ENCODE measurements around the gene OLFML3. TPM values are rescaled to one million over a fixed set of nuclear protein-coding genes. Genes with fewer than 3 reads are reported as not detected.

The OLFML3 gene
- total and polyA plus RNA-seq, 9 donors, result 114 to 220 (median 190) TPM

DNA sequence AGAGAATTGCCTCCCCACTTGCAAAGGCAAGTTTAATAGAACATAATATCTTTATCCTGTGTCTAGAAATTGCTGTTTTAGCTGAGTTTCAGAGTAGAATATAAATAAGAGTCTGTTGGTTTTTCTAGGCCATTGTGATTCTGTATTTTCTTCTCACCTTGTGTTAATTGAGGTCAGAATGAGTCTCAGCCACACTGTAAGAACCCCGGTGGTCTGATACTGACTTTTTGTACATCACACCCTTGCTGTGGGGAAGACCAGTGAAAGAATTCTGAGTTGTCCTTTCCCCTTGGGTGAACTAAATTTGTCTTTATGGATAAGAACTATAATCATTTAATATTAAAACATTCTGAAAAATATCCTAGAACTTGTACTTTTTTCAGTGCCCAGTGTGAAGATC lies 43.3 kb upstream of the OLFML3 start:
- no peaks in the 10 kb centered on the region for H3K9me3 ChIP-seq (replicated peaks; ENCODE audit: control insufficient read depth, low read depth, low read length)
- H3K27ac ChIP-seq (ENCODE audit: low read length), result no peak overlapping the region
- WGBS (ENCODE audit: insufficient coverage), result no CpG with 5 or more reads among the region's 1 CpG
- peaks cover 7% of the 10 kb centered on the region for H3K36me3 ChIP-seq (ENCODE audit: control insufficient read depth, insufficient read depth, low read length)
- no peaks in the 10 kb centered on the region for H3K27me3 ChIP-seq (ENCODE audit: control insufficient read depth, insufficient read depth, low read length)
- DNase-seq, result no peak
- H3K4me3 ChIP-seq (ENCODE audit: low read length), result no peak overlapping the region
- peaks cover 2% of the 10 kb centered on the region for H3K4me1 ChIP-seq (ENCODE audit: control insufficient read depth, insufficient read depth, low read length)

DNA sequence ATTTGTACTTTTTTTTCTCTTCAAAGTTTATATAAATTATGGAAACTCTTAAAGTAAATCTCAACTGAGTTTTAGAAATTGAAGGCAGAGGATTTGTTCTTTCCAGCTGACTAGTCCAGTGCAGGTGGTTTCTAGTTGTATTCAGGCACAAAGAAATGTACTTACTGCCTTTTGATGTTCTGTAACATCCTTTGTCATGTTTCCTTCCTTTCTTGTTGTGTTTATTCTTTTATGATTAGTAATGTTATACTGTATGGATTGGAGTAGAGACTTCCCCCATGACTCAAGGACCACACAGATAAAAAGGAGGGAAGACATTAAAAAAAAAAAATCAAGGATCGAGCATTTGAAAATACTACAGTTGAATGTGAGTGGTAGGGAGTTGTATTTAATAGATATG lies 42.1 kb upstream of the OLFML3 start:
- no CpG with 5 or more reads among the region's 1 CpG for WGBS (ENCODE audit: insufficient coverage)
- H3K4me3 ChIP-seq (ENCODE audit: low read length), result no peak overlapping the region
- no peak for DNase-seq
- peaks cover 14% of the 10 kb centered on the region for H3K36me3 ChIP-seq (ENCODE audit: control insufficient read depth, insufficient read depth, low read length)
- no peaks in the 10 kb centered on the region for H3K4me1 ChIP-seq (ENCODE audit: control insufficient read depth, insufficient read depth, low read length)
- no peak overlapping the region for H3K27ac ChIP-seq (ENCODE audit: low read length)
- H3K27me3 ChIP-seq (ENCODE audit: control insufficient read depth, insufficient read depth, low read length), result no peaks in the 10 kb centered on the region
- H3K9me3 ChIP-seq (replicated peaks; ENCODE audit: control insufficient read depth, low read depth, low read length), result no peaks in the 10 kb centered on the region

DNA sequence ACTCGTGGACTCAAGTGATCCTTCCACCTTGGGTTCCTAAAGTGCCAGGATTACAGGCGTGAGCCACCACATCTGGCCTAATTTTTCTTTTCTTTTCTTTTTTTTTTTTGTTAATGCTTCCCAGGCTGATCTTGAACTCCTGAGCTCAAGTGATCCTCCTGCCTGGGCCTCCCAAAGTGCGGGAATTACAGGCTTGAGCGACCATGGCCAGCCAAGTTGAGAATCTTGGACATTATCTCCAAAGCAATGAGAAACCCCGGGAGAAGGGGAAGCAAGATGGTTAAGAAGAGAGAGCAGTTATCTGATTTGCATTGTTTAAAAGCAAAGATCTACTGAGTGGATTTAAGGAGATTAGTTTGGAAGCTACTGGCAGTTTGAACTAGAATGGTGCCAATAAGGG lies 41.1 kb upstream of the OLFML3 start:
- H3K27ac ChIP-seq (ENCODE audit: low read length), result no peak overlapping the region
- peaks cover 15% of the 10 kb centered on the region for H3K36me3 ChIP-seq (ENCODE audit: control insufficient read depth, insufficient read depth, low read length)
- no peaks in the 10 kb centered on the region for H3K4me1 ChIP-seq (ENCODE audit: control insufficient read depth, insufficient read depth, low read length)
- H3K27me3 ChIP-seq (ENCODE audit: control insufficient read depth, insufficient read depth, low read length), result no peaks in the 10 kb centered on the region
- no peaks in the 10 kb centered on the region for H3K9me3 ChIP-seq (replicated peaks; ENCODE audit: control insufficient read depth, low read depth, low read length)
- 78% methylated on average over 5 of the region's 5 CpGs for WGBS (ENCODE audit: insufficient coverage)
- no peak for DNase-seq
- no peak overlapping the region for H3K4me3 ChIP-seq (ENCODE audit: low read length)

DNA sequence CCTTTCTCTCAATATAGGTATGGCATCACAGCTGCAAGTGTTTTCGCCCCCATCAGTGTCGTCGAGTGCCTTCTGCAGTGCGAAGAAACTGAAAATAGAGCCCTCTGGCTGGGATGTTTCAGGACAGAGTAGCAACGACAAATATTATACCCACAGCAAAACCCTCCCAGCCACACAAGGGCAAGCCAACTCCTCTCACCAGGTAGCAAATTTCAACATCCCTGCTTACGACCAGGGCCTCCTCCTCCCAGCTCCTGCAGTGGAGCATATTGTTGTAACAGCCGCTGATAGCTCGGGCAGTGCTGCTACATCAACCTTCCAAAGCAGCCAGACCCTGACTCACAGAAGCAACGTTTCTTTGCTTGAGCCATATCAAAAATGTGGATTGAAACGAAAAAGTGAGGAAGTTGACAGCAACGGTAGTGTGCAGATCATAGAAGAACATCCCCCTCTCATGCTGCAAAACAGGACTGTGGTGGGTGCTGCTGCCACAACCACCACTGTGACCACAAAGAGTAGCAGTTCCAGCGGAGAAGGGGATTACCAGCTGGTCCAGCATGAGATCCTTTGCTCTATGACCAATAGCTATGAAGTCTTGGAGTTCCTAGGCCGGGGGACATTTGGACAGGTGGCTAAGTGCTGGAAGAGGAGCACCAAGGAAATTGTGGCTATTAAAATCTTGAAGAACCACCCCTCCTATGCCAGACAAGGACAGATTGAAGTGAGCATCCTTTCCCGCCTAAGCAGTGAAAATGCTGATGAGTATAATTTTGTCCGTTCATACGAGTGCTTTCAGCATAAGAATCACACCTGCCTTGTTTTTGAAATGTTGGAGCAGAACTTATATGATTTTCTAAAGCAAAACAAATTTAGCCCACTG lies 38.7 kb upstream of the OLFML3 start:
- DNase-seq, result no peak
- Histone ChIP-seq H3K4me1 (ENCODE audit: control insufficient read depth, insufficient read depth, low read length) (no peaks in the 10 kb centered on the region), H3K27me3 (ENCODE audit: control insufficient read depth, insufficient read depth, low read length) (no peaks in the 10 kb centered on the region), H3K9me3 (replicated peaks; ENCODE audit: control insufficient read depth, low read depth, low read length) (no peaks in the 10 kb centered on the region), H3K4me3 (ENCODE audit: low read length) (no peak overlapping the region), H3K27ac (ENCODE audit: low read length) (peak overlapping the region; percentile 5), H3K36me3 (ENCODE audit: control insufficient read depth, insufficient read depth, low read length) (peaks cover 24% of the 10 kb centered on the region)
- WGBS (ENCODE audit: insufficient coverage), result 90% methylated on average over 6 of the region's 16 CpGs

GRCh38 chr1:113941245-113941559 lies 38.1 kb upstream of the OLFML3 start:
- no peak overlapping the region for H3K4me3 ChIP-seq (ENCODE audit: low read length)
- peaks cover 24% of the 10 kb centered on the region for H3K36me3 ChIP-seq (ENCODE audit: control insufficient read depth, insufficient read depth, low read length)
- WGBS (ENCODE audit: insufficient coverage), result 89% methylated on average over 4 of the region's 7 CpGs
- no peaks in the 10 kb centered on the region for H3K4me1 ChIP-seq (ENCODE audit: control insufficient read depth, insufficient read depth, low read length)
- H3K27me3 ChIP-seq (ENCODE audit: control insufficient read depth, insufficient read depth, low read length), result no peaks in the 10 kb centered on the region
- H3K27ac ChIP-seq (ENCODE audit: low read length), result no peak overlapping the region
- H3K9me3 ChIP-seq (replicated peaks; ENCODE audit: control insufficient read depth, low read depth, low read length), result no peaks in the 10 kb centered on the region
- DNase-seq, result no peak

- no peak overlapping the region for H3K27ac ChIP-seq (ENCODE audit: low read length)
- H3K4me1 ChIP-seq (ENCODE audit: control insufficient read depth, insufficient read depth, low read length), result peaks cover 3% of the 10 kb centered on the region
These were observed 36.7 kb upstream of the OLFML3 start for GRCh38 chr1:113942527-113942926.

GRCh38 chr1:113943028-113943811 lies 36.1 kb upstream of the OLFML3 start:
- no peak for DNase-seq

More at GRCh38 chr1:113942527-113942926, 36.7 kb upstream of the OLFML3 start:
- Histone ChIP-seq H3K9me3 (replicated peaks; ENCODE audit: control insufficient read depth, low read depth, low read length) (no peaks in the 10 kb centered on the region), H3K4me3 (ENCODE audit: low read length) (no peak overlapping the region), H3K27me3 (ENCODE audit: control insufficient read depth, insufficient read depth, low read length) (no peaks in the 10 kb centered on the region), H3K36me3 (ENCODE audit: control insufficient read depth, insufficient read depth, low read length) (peaks cover 24% of the 10 kb centered on the region)
- DNase-seq, result no peak

DNA sequence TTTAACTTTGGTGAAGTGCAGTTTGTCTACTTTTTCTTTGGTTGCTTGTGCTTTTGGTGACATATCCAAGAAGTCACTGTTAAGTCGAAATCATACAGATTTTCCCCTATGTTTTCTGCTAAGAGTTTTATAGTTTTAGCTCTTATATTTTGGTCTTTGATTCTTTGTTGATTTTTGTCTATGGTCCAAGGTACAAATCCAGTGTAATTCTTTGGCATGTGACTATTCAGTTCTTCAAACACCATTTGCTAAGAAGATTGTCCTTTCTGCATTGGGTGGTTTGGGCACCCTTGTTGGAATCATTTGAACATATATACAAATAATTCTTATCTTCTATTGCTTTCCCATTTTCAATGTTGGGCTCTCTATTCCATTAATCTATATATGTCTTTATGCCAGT lies 33.9 kb upstream of the OLFML3 start:
- no peaks in the 10 kb centered on the region for H3K27me3 ChIP-seq (ENCODE audit: control insufficient read depth, insufficient read depth, low read length)
- H3K4me1 ChIP-seq (ENCODE audit: control insufficient read depth, insufficient read depth, low read length), result peaks cover 3% of the 10 kb centered on the region
- WGBS (ENCODE audit: insufficient coverage), result no CpG with 5 or more reads among the region's 1 CpG

More at GRCh38 chr1:113943028-113943811, 36.1 kb upstream of the OLFML3 start:
- H3K27ac ChIP-seq (ENCODE audit: low read length), result no peak overlapping the region
- H3K27me3 ChIP-seq (ENCODE audit: control insufficient read depth, insufficient read depth, low read length), result no peaks in the 10 kb centered on the region
- no peaks in the 10 kb centered on the region for H3K9me3 ChIP-seq (replicated peaks; ENCODE audit: control insufficient read depth, low read depth, low read length)
- no peak overlapping the region for H3K4me3 ChIP-seq (ENCODE audit: low read length)
- H3K4me1 ChIP-seq (ENCODE audit: control insufficient read depth, insufficient read depth, low read length), result peaks cover 3% of the 10 kb centered on the region
- H3K36me3 ChIP-seq (ENCODE audit: control insufficient read depth, insufficient read depth, low read length), result peaks cover 24% of the 10 kb centered on the region

GRCh38 chr1:113946112-113946511 lies 33.2 kb upstream of the OLFML3 start:
- no peak for DNase-seq
- H3K4me3 ChIP-seq (ENCODE audit: low read length), result no peak overlapping the region
- H3K9me3 ChIP-seq (replicated peaks; ENCODE audit: control insufficient read depth, low read depth, low read length), result no peaks in the 10 kb centered on the region
- WGBS (ENCODE audit: insufficient coverage), result 40% methylated on average over 1 of the region's 1 CpG
- peaks cover 15% of the 10 kb centered on the region for H3K36me3 ChIP-seq (ENCODE audit: control insufficient read depth, insufficient read depth, low read length)
- no peak overlapping the region for H3K27ac ChIP-seq (ENCODE audit: low read length)
- peaks cover 3% of the 10 kb centered on the region for H3K4me1 ChIP-seq (ENCODE audit: control insufficient read depth, insufficient read depth, low read length)
- no peaks in the 10 kb centered on the region for H3K27me3 ChIP-seq (ENCODE audit: control insufficient read depth, insufficient read depth, low read length)

More for the DNA sequence above, 33.9 kb upstream of the OLFML3 start:
- peaks cover 23% of the 10 kb centered on the region for H3K36me3 ChIP-seq (ENCODE audit: control insufficient read depth, insufficient read depth, low read length)
- DNase-seq, result no peak
- H3K9me3 ChIP-seq (replicated peaks; ENCODE audit: control insufficient read depth, low read depth, low read length), result no peaks in the 10 kb centered on the region
- no peak overlapping the region for H3K4me3 ChIP-seq (ENCODE audit: low read length)
- H3K27ac ChIP-seq (ENCODE audit: low read length), result no peak overlapping the region

- Histone ChIP-seq H3K27me3 (ENCODE audit: control insufficient read depth, insufficient read depth, low read length) (no peaks in the 10 kb centered on the region), H3K9me3 (replicated peaks; ENCODE audit: control insufficient read depth, low read depth, low read length) (no peaks in the 10 kb centered on the region), H3K36me3 (ENCODE audit: control insufficient read depth, insufficient read depth, low read length) (peaks cover 13% of the 10 kb centered on the region), H3K27ac (ENCODE audit: low read length) (peak overlapping the region; percentile 49), H3K4me1 (ENCODE audit: control insufficient read depth, insufficient read depth, low read length) (peaks cover 3% of the 10 kb centered on the region), H3K4me3 (ENCODE audit: low read length) (no peak overlapping the region)
- no peak for DNase-seq
- WGBS (ENCODE audit: insufficient coverage), result no CpG with 5 or more reads among the region's 3 CpGs
These were observed 32.4 kb upstream of the OLFML3 start for GRCh38 chr1:113946678-113947387.

All from muscle of leg (tissue), 11 donors.